Adrenal gland (tissue), 5 donors: ENCODE measurements around the gene ZNF37A.

Experiments
- POLR2A ChIP-seq, 2 donors: fragments of 450-650 bp; IDR thresholded peaks; one replicate each; pipeline ENCODE4 v1.6.1; 2017; ENCODE audit warnings: antibody characterized with exemption in 2 of 2, mild to moderate bottlenecking in 2 of 2, moderate library complexity in 1 of 2
- TF ChIP-seq, protein P1 (sequence below), 6 experiments: fragments of 450-650 bp in 4 of 6; fragments of 200-600 bp in 2 of 6; sonication (generic) in 1 of 6; IDR thresholded peaks; 1 replicate in 5 of 6; 2 replicates in 1 of 6; pipeline versions ENCODE4 v1.5.1 to v1.8.0; 2016 to 2021; ENCODE audit warnings: antibody characterized with exemption in 6 of 6, mild to moderate bottlenecking in 2 of 6, moderate library complexity in 1 of 6
- donor health status: DM: no; HTN: no; CAD: no.

DNA sequence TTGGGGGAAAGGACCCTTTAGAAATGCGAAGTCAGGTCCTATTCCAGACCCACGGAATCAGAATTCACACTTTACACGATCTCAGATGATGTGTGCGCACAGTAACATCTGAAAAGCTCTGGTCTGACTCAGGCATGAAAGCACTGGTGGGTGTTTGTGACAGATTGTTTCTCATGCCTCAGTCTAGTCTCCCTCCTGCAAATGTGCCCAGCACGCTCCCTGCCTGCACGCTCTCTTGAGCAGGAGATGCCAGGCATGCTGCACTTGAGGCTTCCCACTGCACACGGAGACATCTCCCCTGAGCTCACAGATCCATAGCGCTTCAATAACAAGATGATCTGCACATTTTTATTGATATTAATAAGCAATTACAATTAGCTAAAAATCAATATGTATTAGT, 23.6 kb upstream of the ZNF37A start:
- no peak for TF ChIP-seq POLR2A (IDR thresholded peaks at IDR 0.05)
- TF ChIP-seq, protein P1, sequence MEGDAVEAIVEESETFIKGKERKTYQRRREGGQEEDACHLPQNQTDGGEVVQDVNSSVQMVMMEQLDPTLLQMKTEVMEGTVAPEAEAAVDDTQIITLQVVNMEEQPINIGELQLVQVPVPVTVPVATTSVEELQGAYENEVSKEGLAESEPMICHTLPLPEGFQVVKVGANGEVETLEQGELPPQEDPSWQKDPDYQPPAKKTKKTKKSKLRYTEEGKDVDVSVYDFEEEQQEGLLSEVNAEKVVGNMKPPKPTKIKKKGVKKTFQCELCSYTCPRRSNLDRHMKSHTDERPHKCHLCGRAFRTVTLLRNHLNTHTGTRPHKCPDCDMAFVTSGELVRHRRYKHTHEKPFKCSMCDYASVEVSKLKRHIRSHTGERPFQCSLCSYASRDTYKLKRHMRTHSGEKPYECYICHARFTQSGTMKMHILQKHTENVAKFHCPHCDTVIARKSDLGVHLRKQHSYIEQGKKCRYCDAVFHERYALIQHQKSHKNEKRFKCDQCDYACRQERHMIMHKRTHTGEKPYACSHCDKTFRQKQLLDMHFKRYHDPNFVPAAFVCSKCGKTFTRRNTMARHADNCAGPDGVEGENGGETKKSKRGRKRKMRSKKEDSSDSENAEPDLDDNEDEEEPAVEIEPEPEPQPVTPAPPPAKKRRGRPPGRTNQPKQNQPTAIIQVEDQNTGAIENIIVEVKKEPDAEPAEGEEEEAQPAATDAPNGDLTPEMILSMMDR (IDR thresholded peaks at IDR 0.05): no peak
